ENCODE results near the gene FAM151B. TPM values are rescaled to one million over a fixed set of nuclear protein-coding genes. Genes with fewer than 3 reads are reported as not detected.

FAM151B gene
- total and polyA plus RNA-seq, 10 of the 15 experiments (the other 5 are each of a cell fraction or from before 2014, with no cell fraction given), result 0.05 to 0.79 (median 0.22) TPM

DNA sequence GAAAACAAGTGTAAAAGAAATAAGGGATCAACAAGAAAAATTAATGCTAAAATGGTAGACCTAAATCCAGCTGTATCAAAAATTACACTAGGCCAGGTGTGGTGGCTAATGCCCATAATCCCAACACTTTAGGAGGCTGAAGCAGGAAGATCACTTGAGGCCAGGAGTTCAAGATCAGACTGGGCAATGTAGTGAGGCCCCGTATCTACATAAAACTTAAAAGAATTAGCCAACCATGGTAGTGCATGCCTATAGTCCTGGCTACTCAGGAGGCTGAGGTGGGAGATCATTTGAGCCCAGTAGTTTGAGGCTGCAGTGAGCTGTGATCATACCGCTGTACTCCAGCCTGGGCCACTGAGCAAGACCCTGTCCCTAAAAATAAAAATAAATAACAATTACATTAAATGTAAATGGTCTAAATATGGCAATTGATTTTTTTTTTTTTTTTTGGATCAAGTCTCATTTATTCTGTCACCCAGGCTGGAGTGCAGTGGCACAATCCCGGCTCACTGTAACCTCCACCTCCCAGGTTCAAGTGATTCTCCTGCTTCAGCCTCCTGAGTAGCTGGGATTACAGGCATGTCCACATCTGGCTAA is 4.2 kb upstream of the FAM151B start:
- in situ Hi-C loops (cut with MboI) (loop anchor here (5.0 kb wide), 1 partner anchor 189 kb away; no protein-coding TSS in a partner anchor), intact Hi-C loops (cut with micrococcal nuclease; ENCODE audit: unreplicated experiment) (loop anchor here (5.0 to 10.0 kb wide), 3 partner anchors 174 to 714 kb away; no protein-coding TSS in a partner anchor)
- no TSS peak for BruUV-seq (replicated peaks)
- no peak for ATAC-seq
- Histone ChIP-seq H3K4me3 (no peak overlapping the region), H3K27ac (ENCODE audit: control insufficient read depth, insufficient read depth) (no peak overlapping the region), H3K27me3 (replicated peaks in 1 of 2; ENCODE audit: control insufficient read depth in 2 of 2, insufficient read depth in 2 of 2, low read length in 1 of 2) (no peaks in the 10 kb centered on the region), H2AFZ (ENCODE audit: control insufficient read depth, low read depth, low read length) (no peak overlapping the region), H3K9ac (ENCODE audit: control insufficient read depth, insufficient read depth, low read length) (no peak overlapping the region), H4K20me1 (ENCODE audit: control insufficient read depth, insufficient read depth) (no peaks in the 10 kb centered on the region), H3K9me3 (replicated peaks; ENCODE audit: control insufficient read depth, insufficient read depth, low read length) (no peaks in the 10 kb centered on the region; the same call in 2 of the 3 replicates), H3K4me2 (ENCODE audit: control insufficient read depth, insufficient read depth) (no peak overlapping the region), H3K79me2 (ENCODE audit: control insufficient read depth, insufficient read depth, low read length) (no peaks in the 10 kb centered on the region), H3K4me1 (ENCODE audit: control insufficient read depth, insufficient read depth, low read length) (peaks cover 4% of the 10 kb centered on the region; the same call in 1 of the 2 replicates), H3K36me3 (ENCODE audit: control insufficient read depth in 2 of 2, insufficient read depth in 2 of 2, low read length in 1 of 2) (no peaks in the 10 kb centered on the region)
- DNase-seq (ENCODE audit: low read depth, low spot score), result no peak
- FAIRE-seq, result no peak
- ChIA-PET RAD21 (ENCODE audit: unreplicated experiment) (no interaction called here), SMC1A (ENCODE audit: uncharacterized antibody, unreplicated experiment) (interaction anchor here (4.0 kb wide), 1 partner anchor 189 kb away, joined by 23 read pairs; no protein-coding TSS in a partner anchor), POLR2A (no interaction called here), CTCF (interaction anchor here (3.1 kb wide), 1 partner anchor 29 kb away, joined by 15 read pairs; no protein-coding TSS in a partner anchor)
- WGBS (ENCODE audit: insufficient coverage, insufficient replicate concordance, low lambda C conversion rate, missing lambda C conversion rate), result 95% methylated on average over 3 of the region's 3 CpGs
- TF ChIP-seq ZBTB4 (CRISPR knock-in tag; IDR thresholded peaks at IDR 0.05) (no peak), TAF1 (IDR thresholded peaks at IDR 0.05; ENCODE audit: borderline replicate concordance, low read depth, low read length) (no peak), SIX5 (IDR thresholded peaks at IDR 0.05; ENCODE audit: low read depth, low read length, severe bottlenecking) (no peak), E2F8 (IDR thresholded peaks at IDR 0.05; ENCODE audit: low read depth, partially characterized antibody) (no peak), ELK1 (IDR thresholded peaks at IDR 0.05; ENCODE audit: low read depth, low read length) (no peak), EP300 (IDR thresholded peaks at IDR 0.05; ENCODE audit: borderline replicate concordance in 1 of 2, control insufficient read depth in 1 of 2, low read depth in 2 of 2, low read length in 2 of 2) (no peak), BRCA1 (IDR thresholded peaks at IDR 0.05; ENCODE audit: low read depth, low read length) (no peak), POLR2AphosphoS2 (IDR thresholded peaks at IDR 0.05; ENCODE audit: low read depth, low read length) (no peak)
- TF ChIP-seq, protein P1, sequence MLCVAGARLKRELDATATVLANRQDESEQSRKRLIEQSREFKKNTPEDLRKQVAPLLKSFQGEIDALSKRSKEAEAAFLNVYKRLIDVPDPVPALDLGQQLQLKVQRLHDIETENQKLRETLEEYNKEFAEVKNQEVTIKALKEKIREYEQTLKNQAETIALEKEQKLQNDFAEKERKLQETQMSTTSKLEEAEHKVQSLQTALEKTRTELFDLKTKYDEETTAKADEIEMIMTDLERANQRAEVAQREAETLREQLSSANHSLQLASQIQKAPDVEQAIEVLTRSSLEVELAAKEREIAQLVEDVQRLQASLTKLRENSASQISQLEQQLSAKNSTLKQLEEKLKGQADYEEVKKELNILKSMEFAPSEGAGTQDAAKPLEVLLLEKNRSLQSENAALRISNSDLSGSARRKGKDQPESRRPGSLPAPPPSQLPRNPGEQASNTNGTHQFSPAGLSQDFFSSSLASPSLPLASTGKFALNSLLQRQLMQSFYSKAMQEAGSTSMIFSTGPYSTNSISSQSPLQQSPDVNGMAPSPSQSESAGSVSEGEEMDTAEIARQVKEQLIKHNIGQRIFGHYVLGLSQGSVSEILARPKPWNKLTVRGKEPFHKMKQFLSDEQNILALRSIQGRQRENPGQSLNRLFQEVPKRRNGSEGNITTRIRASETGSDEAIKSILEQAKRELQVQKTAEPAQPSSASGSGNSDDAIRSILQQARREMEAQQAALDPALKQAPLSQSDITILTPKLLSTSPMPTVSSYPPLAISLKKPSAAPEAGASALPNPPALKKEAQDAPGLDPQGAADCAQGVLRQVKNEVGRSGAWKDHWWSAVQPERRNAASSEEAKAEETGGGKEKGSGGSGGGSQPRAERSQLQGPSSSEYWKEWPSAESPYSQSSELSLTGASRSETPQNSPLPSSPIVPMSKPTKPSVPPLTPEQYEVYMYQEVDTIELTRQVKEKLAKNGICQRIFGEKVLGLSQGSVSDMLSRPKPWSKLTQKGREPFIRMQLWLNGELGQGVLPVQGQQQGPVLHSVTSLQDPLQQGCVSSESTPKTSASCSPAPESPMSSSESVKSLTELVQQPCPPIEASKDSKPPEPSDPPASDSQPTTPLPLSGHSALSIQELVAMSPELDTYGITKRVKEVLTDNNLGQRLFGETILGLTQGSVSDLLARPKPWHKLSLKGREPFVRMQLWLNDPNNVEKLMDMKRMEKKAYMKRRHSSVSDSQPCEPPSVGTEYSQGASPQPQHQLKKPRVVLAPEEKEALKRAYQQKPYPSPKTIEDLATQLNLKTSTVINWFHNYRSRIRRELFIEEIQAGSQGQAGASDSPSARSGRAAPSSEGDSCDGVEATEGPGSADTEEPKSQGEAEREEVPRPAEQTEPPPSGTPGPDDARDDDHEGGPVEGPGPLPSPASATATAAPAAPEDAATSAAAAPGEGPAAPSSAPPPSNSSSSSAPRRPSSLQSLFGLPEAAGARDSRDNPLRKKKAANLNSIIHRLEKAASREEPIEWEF (IDR thresholded peaks at IDR 0.05; ENCODE audit: insufficient replicate concordance, low read depth, low read length), result no peak

Measured in GM12878 (cell line).